CD14-positive monocyte (primary cell): ENCODE measurements around the gene STK11. TPM values are rescaled to one million over a fixed set of nuclear protein-coding genes. Genes with fewer than 3 reads are reported as not detected.

Experiments
- DNase-seq, 3 donors: peaks; one replicate each; pipeline ENCODE4 v3.0.0-alpha.2; 2011 to 2022
- H2AFZ ChIP-seq: 2 replicates; pipeline ENCODE4 v1.6.0; 2012; ENCODE audit warnings: mild to moderate bottlenecking, low read depth, low read length, inconsistent platforms; ENCODE audit not compliant: insufficient read depth, poor library complexity, severe bottlenecking
- H3K27ac ChIP-seq, 2 donors: 1 replicate in 1 of 2; 2 replicates in 1 of 2; pipeline ENCODE4 v1.5.1; 2012 to 2013; ENCODE audit warnings: low read length in 2 of 2, control low read depth in 1 of 2, inconsistent platforms in 1 of 2, low read depth in 1 of 2, mild to moderate bottlenecking in 1 of 2
- H3K27me3 ChIP-seq, 2 donors: one replicate each; pipeline versions ENCODE4 v1.6.0 to v1.6.1; 2011 to 2013; ENCODE audit warnings: low read length in 2 of 2; ENCODE audit not compliant: control insufficient read depth in 2 of 2, insufficient read depth in 2 of 2
- H3K36me3 ChIP-seq, 2 donors: replicated peaks in 1 of 2; 1 replicate in 1 of 2; 2 replicates in 1 of 2; pipeline versions ENCODE4 v1.5.1 to v1.6.1; 2012 to 2013; ENCODE audit warnings: low read length in 2 of 2, control low read depth in 1 of 2, inconsistent platforms in 1 of 2, mild to moderate bottlenecking in 1 of 2; ENCODE audit not compliant: insufficient read depth in 2 of 2, control insufficient read depth in 1 of 2
- H3K4me1 ChIP-seq, 2 donors: 1 replicate in 1 of 2; 2 replicates in 1 of 2; pipeline versions ENCODE4 v1.5.1 to v1.6.1; 2012 to 2013; ENCODE audit warnings: low read length in 2 of 2, control low read depth in 1 of 2, inconsistent platforms in 1 of 2, mild to moderate bottlenecking in 1 of 2, moderate library complexity in 1 of 2; ENCODE audit not compliant: insufficient read depth in 2 of 2, control insufficient read depth in 1 of 2
- H3K4me2 ChIP-seq: replicated peaks from 2 replicates; pipeline ENCODE3; 2012; ENCODE audit warnings: low read length, moderate library complexity, mild to moderate bottlenecking; ENCODE audit not compliant: poor library complexity, severe bottlenecking; ENCODE audit errors: extremely low read depth
- H3K4me3 ChIP-seq, 3 experiments: fragments of 200-600 bp in 1 of 3; sonication (generic) in 1 of 3; replicated peaks in 1 of 3; 1 replicate in 2 of 3; 2 replicates in 1 of 3; pipeline ENCODE4 v1.5.1; 2011 to 2013; ENCODE audit warnings: low read length in 3 of 3, mild to moderate bottlenecking in 3 of 3, control low read depth in 2 of 3, low read depth in 2 of 3, inconsistent platforms in 1 of 3, moderate library complexity in 1 of 3
- H3K79me2 ChIP-seq: 2 replicates; pipeline ENCODE4 v1.6.0; 2012; ENCODE audit warnings: mild to moderate bottlenecking, control low read depth, inconsistent platforms, low read length, moderate library complexity; ENCODE audit not compliant: insufficient read depth
- H3K9ac ChIP-seq: 2 replicates; pipeline ENCODE4 v1.6.0; 2017; ENCODE audit warnings: low read length, mild to moderate bottlenecking; ENCODE audit not compliant: insufficient read depth, poor library complexity, severe bottlenecking
- H3K9me3 ChIP-seq, 2 donors: replicated peaks in 1 of 2; 1 replicate in 1 of 2; 2 replicates in 1 of 2; pipeline versions ENCODE4 v1.5.1 to v1.6.1; 2012 to 2013; ENCODE audit warnings: low read length in 2 of 2, control low read depth in 1 of 2; ENCODE audit not compliant: control insufficient read depth in 1 of 2, insufficient read depth in 1 of 2
- H4K20me1 ChIP-seq: 2 replicates; pipeline ENCODE4 v1.6.0; 2012; ENCODE audit warnings: mild to moderate bottlenecking, low read length, control low read depth, moderate library complexity; ENCODE audit not compliant: insufficient read depth
- H3K27ac Mint-ChIP-seq, 7 donors: one replicate each; pipeline ENCODE4 v1.8.0; 2020; ENCODE audit warnings: mild to moderate bottlenecking in 7 of 7, mixed read lengths in 7 of 7, moderate library complexity in 6 of 7, inconsistent platforms in 2 of 7
- H3K27me3 Mint-ChIP-seq, 3 donors: one replicate each; pipeline ENCODE4 v1.8.0; 2021 to 2022; ENCODE audit warnings: low read depth in 3 of 3, mild to moderate bottlenecking in 3 of 3, mixed read lengths in 3 of 3, moderate library complexity in 3 of 3, inconsistent platforms in 1 of 3
- H3K36me3 Mint-ChIP-seq, 2 donors: one replicate each; pipeline ENCODE4 v1.8.0; 2020; ENCODE audit warnings: mixed read lengths in 2 of 2, inconsistent platforms in 1 of 2, mild to moderate bottlenecking in 1 of 2
- H3K4me1 Mint-ChIP-seq: one replicate; pipeline ENCODE4 v1.8.0; 2020; ENCODE audit warnings: mild to moderate bottlenecking, mixed read lengths
- H3K4me3 Mint-ChIP-seq, 2 donors: one replicate each; pipeline ENCODE4 v1.8.0; 2020; ENCODE audit warnings: mild to moderate bottlenecking in 2 of 2, mixed read lengths in 2 of 2, moderate library complexity in 1 of 2
- H3K9me3 Mint-ChIP-seq, 7 donors: one replicate each; pipeline ENCODE4 v1.8.0; 2020 to 2022; ENCODE audit warnings: mixed read lengths in 7 of 7, mild to moderate bottlenecking in 6 of 7, moderate library complexity in 6 of 7, inconsistent platforms in 2 of 7
- CTCF ChIP-seq: fragments of 200-600 bp; IDR thresholded peaks from one replicate; pipeline ENCODE4 v1.8.0; 2022; ENCODE audit warnings: antibody characterized with exemption, mild to moderate bottlenecking
- WGBS: methylation state at CpG from one replicate; pipeline ENCODE4 v1.1.5; 2013; ENCODE audit warnings: missing lambda C conversion rate; ENCODE audit not compliant: insufficient coverage; 5-methylcytosine and 5-hydroxymethylcytosine counted together
- intact Hi-C, 2 donors: fragments of 100-400 bp; cut with micrococcal nuclease; formaldehyde crosslinking; loops; one replicate each; pipeline versions ENCODE4 v1.15.0 to v1.15.1; 2023
- polyA plus RNA-seq, 3 donors: library from polyadenylated mRNA; depleted of rRNA in 1 of 3; unstranded in 2 of 3; stranded (reverse) in 1 of 3; fragments of 300-500 nt in 2 of 3; fragments of >200 nt in 1 of 3; fragmentation: Illumina TruSeq in 2 of 3; gene quantifications; 1 replicate in 2 of 3; 2 replicates in 1 of 3; pipeline ENCODE4 v1.2.3, GENCODE V29; 2012 to 2021

The STK11 gene
- polyA plus RNA-seq, 3 donors, result 6.2 to 72.1 (median 15.4) TPM

GRCh38 chr19:1162404-1163282 is 42.9 kb upstream of the STK11 start:
- 89% methylated on average over 15 of the region's 26 CpGs for WGBS
- peak overlapping the region in 5 of 7 donors; percentile 16 to 50 (median 43) for H3K27ac Mint-ChIP-seq
- H3K4me1 Mint-ChIP-seq, result peaks cover 15% of the 10 kb centered on the region
- Histone ChIP-seq H3K36me3 (peaks cover 18 to 23% of the 10 kb centered on the region in 2 donors), H3K9me3 (no peaks in the 10 kb centered on the region), H3K27me3 (no peaks in the 10 kb centered on the region), H3K79me2 (peaks cover 84% of the 10 kb centered on the region), H3K4me1 (peaks cover 8 to 24% of the 10 kb centered on the region in 2 donors), H3K4me2 (no peak overlapping the region), H3K9ac (no peak overlapping the region), H2AFZ (no peak overlapping the region), H3K27ac (peak overlapping the region in 1 of 2 donors; percentile 12), H4K20me1 (peaks cover 94% of the 10 kb centered on the region), H3K4me3 (no peak overlapping the region)
- H3K4me3 Mint-ChIP-seq, result peak overlapping the region in 1 of 2 donors; percentile 24
- no peaks in the 10 kb centered on the region for H3K27me3 Mint-ChIP-seq
- intact Hi-C loops, result no loop called here
- peaks cover 11 to 29% of the 10 kb centered on the region in 2 donors for H3K36me3 Mint-ChIP-seq
- no peak for DNase-seq
- TF ChIP-seq CTCF, result no peak
- H3K9me3 Mint-ChIP-seq, result peaks cover 0 to 4% (median 0%) of the 10 kb centered on the region in 7 donors

GRCh38 chr19:1163283-1163933 is 42.2 kb upstream of the STK11 start:
- Histone ChIP-seq H3K27me3 (no peaks in the 10 kb centered on the region), H3K9ac (no peak overlapping the region), H3K9me3 (no peaks in the 10 kb centered on the region), H3K27ac (no peak overlapping the region), H4K20me1 (peaks cover 94% of the 10 kb centered on the region), H2AFZ (no peak overlapping the region), H3K36me3 (peaks cover 20 to 23% of the 10 kb centered on the region in 2 donors), H3K79me2 (peaks cover 84% of the 10 kb centered on the region), H3K4me2 (no peak overlapping the region), H3K4me3 (no peak overlapping the region), H3K4me1 (peaks cover 8 to 25% of the 10 kb centered on the region in 2 donors)
- H3K9me3 Mint-ChIP-seq, result peaks cover 0 to 4% (median 0%) of the 10 kb centered on the region in 7 donors
- peak overlapping the region in 5 of 7 donors; percentile 16 to 50 (median 43) for H3K27ac Mint-ChIP-seq
- H3K27me3 Mint-ChIP-seq, result no peaks in the 10 kb centered on the region
- peaks cover 15% of the 10 kb centered on the region for H3K4me1 Mint-ChIP-seq
- TF ChIP-seq CTCF, result no peak
- H3K36me3 Mint-ChIP-seq, result peaks cover 7 to 22% of the 10 kb centered on the region in 2 donors
- 85% methylated on average over 32 of the region's 41 CpGs for WGBS
- intact Hi-C loops, result no loop called here
- DNase-seq, result no peak
- peak overlapping the region in 1 of 2 donors; percentile 24 for H3K4me3 Mint-ChIP-seq
